ENCODE measurements around the gene DCLK1.

Gene DCLK1

GRCh38 chr13:35770756-35771297 is 360.4 kb downstream of the DCLK1 start:
- no peak for DNase-seq

GRCh38 chr13:35769812-35770211 is 361.4 kb downstream of the DCLK1 start:
- DNase-seq, result peak; percentile 46

- peak; percentile 26 for DNase-seq
These were observed 362.6 kb downstream of the DCLK1 start for GRCh38 chr13:35768551-35768950.

- DNase-seq, result peak; percentile 93
These were observed 363.1 kb downstream of the DCLK1 start for GRCh38 chr13:35768073-35768472.

GRCh38 chr13:35767256-35767976 is 363.8 kb downstream of the DCLK1 start:
- DNase-seq, result peak; percentile 88

GRCh38 chr13:35766663-35767062 is 364.5 kb downstream of the DCLK1 start:
- DNase-seq, result no peak

GRCh38 chr13:35765941-35766340 is 365.2 kb downstream of the DCLK1 start:
- DNase-seq, result no peak

GRCh38 chr13:35765366-35765765 is 365.8 kb downstream of the DCLK1 start:
- no peak for DNase-seq

- peak; percentile 7 for DNase-seq
These were observed 366.7 kb downstream of the DCLK1 start for GRCh38 chr13:35764326-35765015.

- DNase-seq, result no peak
These were observed 367.4 kb downstream of the DCLK1 start for GRCh38 chr13:35763782-35764123.

- no peak for DNase-seq
These were observed 368.0 kb downstream of the DCLK1 start for GRCh38 chr13:35763060-35763781.

GRCh38 chr13:35761440-35762252 is 369.5 kb downstream of the DCLK1 start:
- DNase-seq, result no peak

- no peak for DNase-seq
These were observed 370.4 kb downstream of the DCLK1 start for GRCh38 chr13:35760735-35761281.

- no peak for DNase-seq
These were observed 383.6 kb downstream of the DCLK1 start for GRCh38 chr13:35747594-35747993.

- peak; percentile 72 for DNase-seq
These were observed 386.5 kb downstream of the DCLK1 start for GRCh38 chr13:35744566-35745178.

- no peak for DNase-seq
These were observed 387.0 kb downstream of the DCLK1 start for GRCh38 chr13:35744144-35744543.

- DNase-seq, result no peak
These were observed 388.0 kb downstream of the DCLK1 start for GRCh38 chr13:35743165-35743564.

GRCh38 chr13:35741657-35742056 is 389.5 kb downstream of the DCLK1 start:
- peak; percentile 4 for DNase-seq

GRCh38 chr13:35736876-35737275 is 394.3 kb downstream of the DCLK1 start:
- DNase-seq, result no peak

- DNase-seq, result no peak
These were observed 397.4 kb downstream of the DCLK1 start for GRCh38 chr13:35733827-35734226.

- DNase-seq, result no peak
These were observed 398.6 kb downstream of the DCLK1 start for GRCh38 chr13:35732565-35732964.

- no peak for DNase-seq
These were observed 399.7 kb downstream of the DCLK1 start for GRCh38 chr13:35731471-35731870.
